ENCODE measurements around the gene TMC6.

DNA sequence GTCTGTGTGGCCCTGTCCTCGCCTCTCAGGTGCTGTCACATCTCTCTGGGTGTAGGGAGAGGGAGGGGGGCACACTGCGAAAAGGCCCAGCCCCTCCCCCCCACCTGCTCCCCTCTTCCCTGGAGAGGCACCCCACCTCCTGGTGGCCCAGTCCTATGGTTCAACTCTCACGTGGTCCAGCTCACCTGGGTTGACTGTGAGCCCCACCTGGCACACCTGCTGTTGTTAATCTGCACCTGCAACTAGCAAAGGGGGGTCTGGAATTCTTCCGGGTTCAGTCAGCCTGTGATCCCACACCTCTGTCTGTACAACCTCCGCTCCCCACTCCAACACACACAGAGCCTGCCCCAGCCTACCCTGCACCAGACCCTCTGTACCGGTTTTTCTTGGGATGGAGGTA is 37.9 kb upstream of the TMC6 start:
- TF ChIP-seq EZH2 (IDR thresholded peaks at IDR 0.05; ENCODE audit: insufficient read depth, low read length) = no peak
- TF ChIP-seq, protein P1, sequence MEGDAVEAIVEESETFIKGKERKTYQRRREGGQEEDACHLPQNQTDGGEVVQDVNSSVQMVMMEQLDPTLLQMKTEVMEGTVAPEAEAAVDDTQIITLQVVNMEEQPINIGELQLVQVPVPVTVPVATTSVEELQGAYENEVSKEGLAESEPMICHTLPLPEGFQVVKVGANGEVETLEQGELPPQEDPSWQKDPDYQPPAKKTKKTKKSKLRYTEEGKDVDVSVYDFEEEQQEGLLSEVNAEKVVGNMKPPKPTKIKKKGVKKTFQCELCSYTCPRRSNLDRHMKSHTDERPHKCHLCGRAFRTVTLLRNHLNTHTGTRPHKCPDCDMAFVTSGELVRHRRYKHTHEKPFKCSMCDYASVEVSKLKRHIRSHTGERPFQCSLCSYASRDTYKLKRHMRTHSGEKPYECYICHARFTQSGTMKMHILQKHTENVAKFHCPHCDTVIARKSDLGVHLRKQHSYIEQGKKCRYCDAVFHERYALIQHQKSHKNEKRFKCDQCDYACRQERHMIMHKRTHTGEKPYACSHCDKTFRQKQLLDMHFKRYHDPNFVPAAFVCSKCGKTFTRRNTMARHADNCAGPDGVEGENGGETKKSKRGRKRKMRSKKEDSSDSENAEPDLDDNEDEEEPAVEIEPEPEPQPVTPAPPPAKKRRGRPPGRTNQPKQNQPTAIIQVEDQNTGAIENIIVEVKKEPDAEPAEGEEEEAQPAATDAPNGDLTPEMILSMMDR (IDR thresholded peaks at IDR 0.05; ENCODE audit: insufficient read depth, low read depth, low read length) = no peak

Measured in astrocyte (in vitro differentiated cells and primary cell).